Activated CD4-positive, alpha-beta memory T cell treated with anti-CD3 and anti-CD28 coated beads for 36 hours (primary cell): ENCODE measurements around the gene PCGF6. TPM values are rescaled to one million over a fixed set of nuclear protein-coding genes. Genes with fewer than 3 reads are reported as not detected.

ENCODE experiments used
- CTCF ChIA-PET: fragments of 350-600 bp; sonication (Branson Sonifier 250); formaldehyde crosslinking; loops from one replicate; lab custom pipeline; 2021; ENCODE audit warnings: antibody characterized with exemption, inconsistent platforms; lab: Charles Lee
- POLR2A ChIA-PET: fragments of 350-600 bp; sonication (Branson Sonifier 250); formaldehyde crosslinking; loops from one replicate; lab custom pipeline; 2021; ENCODE audit warnings: antibody characterized with exemption; lab: Charles Lee
- DNase-seq: peaks from one replicate; pipeline ENCODE4 v3.0.0-alpha.2; 2020
- H3K27ac Mint-ChIP-seq: one replicate; pipeline ENCODE4 v1.8.0; 2021; ENCODE audit warnings: mixed read lengths
- H3K27me3 Mint-ChIP-seq: one replicate; pipeline ENCODE4 v1.8.0; 2021; ENCODE audit warnings: mixed read lengths
- H3K36me3 Mint-ChIP-seq: one replicate; pipeline ENCODE4 v1.8.0; 2021; ENCODE audit warnings: mixed read lengths
- H3K4me1 Mint-ChIP-seq: one replicate; pipeline ENCODE4 v1.8.0; 2021; ENCODE audit warnings: low read depth, mixed read lengths
- H3K4me3 Mint-ChIP-seq: one replicate; pipeline ENCODE4 v1.8.0; 2021; ENCODE audit warnings: mild to moderate bottlenecking, mixed read lengths
- H3K9me3 Mint-ChIP-seq: one replicate; pipeline ENCODE4 v1.8.0; 2021; ENCODE audit warnings: mixed read lengths
- intact Hi-C: fragments of 100-400 bp; cut with micrococcal nuclease; formaldehyde crosslinking; loops from one replicate; pipeline ENCODE4 v1.15.1; 2023
- total RNA-seq, 2 experiments: library from RNA; stranded (reverse); gene quantifications; one replicate each; pipeline ENCODE4 v1.2.3, GENCODE V29; 2021

The PCGF6 gene
- total RNA-seq, 2 experiments from 2014 or later, result 12.4 to 13.4 TPM

- POLR2A ChIA-PET, result no interaction called here
- no peaks in the 10 kb centered on the region for H3K27me3 Mint-ChIP-seq
- H3K4me1 Mint-ChIP-seq, result no peaks in the 10 kb centered on the region
- CTCF ChIA-PET, result no interaction called here
- intact Hi-C loops, result no loop called here
- no peak overlapping the region for H3K27ac Mint-ChIP-seq
- no peak overlapping the region for H3K4me3 Mint-ChIP-seq
- no peak for DNase-seq
- no peaks in the 10 kb centered on the region for H3K9me3 Mint-ChIP-seq
- H3K36me3 Mint-ChIP-seq, result peaks cover 38% of the 10 kb centered on the region
Observed at GRCh38 chr10:103310197-103310596, 40.7 kb downstream of the PCGF6 start.

GRCh38 chr10:103307594-103307993 lies 43.3 kb downstream of the PCGF6 start:
- Mint-ChIP-seq H3K27ac (no peak overlapping the region), H3K36me3 (peaks cover 41% of the 10 kb centered on the region), H3K9me3 (no peaks in the 10 kb centered on the region), H3K4me1 (no peaks in the 10 kb centered on the region), H3K4me3 (no peak overlapping the region), H3K27me3 (no peaks in the 10 kb centered on the region)
- DNase-seq, result no peak
- POLR2A ChIA-PET, result interaction anchor here (0.7 kb wide), 1 partner anchor 543 kb away, joined by 3 read pairs; no protein-coding TSS in a partner anchor
- intact Hi-C loops, result no loop called here
- CTCF ChIA-PET, result no interaction called here

GRCh38 chr10:103295374-103296015 lies 55.4 kb downstream of the PCGF6 start:
- Mint-ChIP-seq H3K4me3 (no peak overlapping the region), H3K27me3 (peaks cover 7% of the 10 kb centered on the region), H3K27ac (no peak overlapping the region), H3K4me1 (no peaks in the 10 kb centered on the region), H3K9me3 (no peaks in the 10 kb centered on the region), H3K36me3 (no peaks in the 10 kb centered on the region)
- intact Hi-C loops, result no loop called here
- CTCF ChIA-PET, result no interaction called here
- no peak for DNase-seq
- POLR2A ChIA-PET, result no interaction called here

- intact Hi-C loops, result no loop called here
- ChIA-PET POLR2A (no interaction called here), CTCF (interaction anchor here (0.7 to 1.7 kb wide), 2 partner anchors 12 to 14 kb away, joined by 5 read pairs; no protein-coding TSS in a partner anchor)
- Mint-ChIP-seq H3K4me3 (no peak overlapping the region), H3K27me3 (peaks cover 12% of the 10 kb centered on the region), H3K27ac (no peak overlapping the region), H3K36me3 (no peaks in the 10 kb centered on the region), H3K4me1 (no peaks in the 10 kb centered on the region), H3K9me3 (no peaks in the 10 kb centered on the region)
- no peak for DNase-seq
Observed at GRCh38 chr10:103291588-103291987, 59.4 kb downstream of the PCGF6 start.

- H3K9me3 Mint-ChIP-seq, result no peaks in the 10 kb centered on the region
Observed at GRCh38 chr10:103287992-103288391, 62.9 kb downstream of the PCGF6 start.

GRCh38 chr10:103284170-103284569 lies 66.8 kb downstream of the PCGF6 start:
- no peak for DNase-seq
- H3K9me3 Mint-ChIP-seq, result no peaks in the 10 kb centered on the region
- no peak overlapping the region for H3K27ac Mint-ChIP-seq
- H3K4me3 Mint-ChIP-seq, result no peak overlapping the region
- ChIA-PET POLR2A (no interaction called here), CTCF (no interaction called here)
- H3K4me1 Mint-ChIP-seq, result peaks cover under 1% of the 10 kb centered on the region
- H3K36me3 Mint-ChIP-seq, result no peaks in the 10 kb centered on the region
- intact Hi-C loops, result no loop called here
- H3K27me3 Mint-ChIP-seq, result peaks cover 37% of the 10 kb centered on the region

More at GRCh38 chr10:103287992-103288391, 62.9 kb downstream of the PCGF6 start:
- H3K4me1 Mint-ChIP-seq, result no peaks in the 10 kb centered on the region
- H3K27me3 Mint-ChIP-seq, result peaks cover 16% of the 10 kb centered on the region
- intact Hi-C loops, result no loop called here
- no peaks in the 10 kb centered on the region for H3K36me3 Mint-ChIP-seq
- ChIA-PET CTCF (interaction anchor here (1.2 kb wide), 1 partner anchor 11 kb away, joined by 4 read pairs; the partner anchor contains the start of gene INA), POLR2A (no interaction called here)
- no peak overlapping the region for H3K27ac Mint-ChIP-seq
- no peak for DNase-seq
- H3K4me3 Mint-ChIP-seq, result no peak overlapping the region

- Mint-ChIP-seq H3K27me3 (peaks cover 46% of the 10 kb centered on the region), H3K4me1 (peaks cover 5% of the 10 kb centered on the region), H3K4me3 (no peak overlapping the region), H3K9me3 (peaks cover 3% of the 10 kb centered on the region), H3K27ac (no peak overlapping the region), H3K36me3 (peaks cover 4% of the 10 kb centered on the region)
- no peak for DNase-seq
- ChIA-PET POLR2A (no interaction called here), CTCF (interaction anchor here (0.6 kb wide), 1 partner anchor 100 kb away, joined by 3 read pairs; no protein-coding TSS in a partner anchor)
- intact Hi-C loops, result no loop called here
Observed at GRCh38 chr10:103282961-103283360, 68.0 kb downstream of the PCGF6 start.

GRCh38 chr10:103281753-103282152 lies 69.2 kb downstream of the PCGF6 start:
- intact Hi-C loops, result no loop called here

GRCh38 chr10:103280506-103280905 lies 70.4 kb downstream of the PCGF6 start:
- Mint-ChIP-seq H3K36me3 (peaks cover 4% of the 10 kb centered on the region), H3K4me1 (peaks cover 7% of the 10 kb centered on the region), H3K27me3 (peaks cover 54% of the 10 kb centered on the region), H3K9me3 (peaks cover 3% of the 10 kb centered on the region), H3K4me3 (no peak overlapping the region), H3K27ac (no peak overlapping the region)
- ChIA-PET CTCF (interaction anchor here (1.1 to 1.4 kb wide), 3 partner anchors 10 to 34 kb away, joined by 3 to 4 read pairs (median 3); no protein-coding TSS in a partner anchor), POLR2A (no interaction called here)
- intact Hi-C loops, result no loop called here
- no peak for DNase-seq

More at GRCh38 chr10:103281753-103282152, 69.2 kb downstream of the PCGF6 start:
- peaks cover 3% of the 10 kb centered on the region for H3K9me3 Mint-ChIP-seq
- H3K27me3 Mint-ChIP-seq, result peaks cover 45% of the 10 kb centered on the region
- H3K4me3 Mint-ChIP-seq, result no peak overlapping the region
- POLR2A ChIA-PET, result no interaction called here
- peaks cover 6% of the 10 kb centered on the region for H3K4me1 Mint-ChIP-seq
- DNase-seq, result no peak
- no peak overlapping the region for H3K27ac Mint-ChIP-seq
- CTCF ChIA-PET, result interaction anchor here (0.5 kb wide), 1 partner anchor 1417 kb away, joined by 3 read pairs; no protein-coding TSS in a partner anchor
- H3K36me3 Mint-ChIP-seq, result peaks cover 4% of the 10 kb centered on the region

- intact Hi-C loops, result no loop called here
- no peak overlapping the region for H3K4me3 Mint-ChIP-seq
- peaks cover 7% of the 10 kb centered on the region for H3K4me1 Mint-ChIP-seq
- no peak overlapping the region for H3K27ac Mint-ChIP-seq
- DNase-seq, result no peak
- peaks cover 4% of the 10 kb centered on the region for H3K36me3 Mint-ChIP-seq
- peaks cover 58% of the 10 kb centered on the region for H3K27me3 Mint-ChIP-seq
- peaks cover 3% of the 10 kb centered on the region for H3K9me3 Mint-ChIP-seq
- POLR2A ChIA-PET, result no interaction called here
- CTCF ChIA-PET, result interaction anchor here (0.6 to 1.4 kb wide), 5 partner anchors 11 to 54 kb away, joined by 3 to 5 read pairs (median 3); no protein-coding TSS in a partner anchor
Observed at GRCh38 chr10:103280031-103280430, 70.9 kb downstream of the PCGF6 start.

- H3K27ac Mint-ChIP-seq, result no peak overlapping the region
- intact Hi-C loops, result no loop called here
- peaks cover 57% of the 10 kb centered on the region for H3K27me3 Mint-ChIP-seq
- CTCF ChIA-PET, result interaction anchor here (1.4 kb wide), 1 partner anchor 14 kb away, joined by 5 read pairs; no protein-coding TSS in a partner anchor
- peaks cover 3% of the 10 kb centered on the region for H3K9me3 Mint-ChIP-seq
- peaks cover 4% of the 10 kb centered on the region for H3K36me3 Mint-ChIP-seq
- peak; percentile 64 for DNase-seq
- peak overlapping the region; percentile 23 for H3K4me3 Mint-ChIP-seq
- POLR2A ChIA-PET, result no interaction called here
- H3K4me1 Mint-ChIP-seq, result peaks cover 7% of the 10 kb centered on the region
Observed at GRCh38 chr10:103278862-103279298, 72.1 kb downstream of the PCGF6 start.

- Mint-ChIP-seq H3K27ac (no peak overlapping the region), H3K4me3 (no peak overlapping the region), H3K27me3 (peaks cover 61% of the 10 kb centered on the region), H3K4me1 (peaks cover 7% of the 10 kb centered on the region), H3K9me3 (peaks cover 3% of the 10 kb centered on the region), H3K36me3 (peaks cover 4% of the 10 kb centered on the region)
- intact Hi-C loops, result no loop called here
- DNase-seq, result no peak
- ChIA-PET CTCF (no interaction called here), POLR2A (no interaction called here)
Observed at GRCh38 chr10:103278537-103278823, 72.5 kb downstream of the PCGF6 start.
